ENCODE measurements around the gene RNF222.
"Not testable (repeated sequence)": the region's sequence is repeated elsewhere in the genome, so short reads cannot be mapped to it uniquely, and the experiment has no call there.

Gene RNF222

DNA sequence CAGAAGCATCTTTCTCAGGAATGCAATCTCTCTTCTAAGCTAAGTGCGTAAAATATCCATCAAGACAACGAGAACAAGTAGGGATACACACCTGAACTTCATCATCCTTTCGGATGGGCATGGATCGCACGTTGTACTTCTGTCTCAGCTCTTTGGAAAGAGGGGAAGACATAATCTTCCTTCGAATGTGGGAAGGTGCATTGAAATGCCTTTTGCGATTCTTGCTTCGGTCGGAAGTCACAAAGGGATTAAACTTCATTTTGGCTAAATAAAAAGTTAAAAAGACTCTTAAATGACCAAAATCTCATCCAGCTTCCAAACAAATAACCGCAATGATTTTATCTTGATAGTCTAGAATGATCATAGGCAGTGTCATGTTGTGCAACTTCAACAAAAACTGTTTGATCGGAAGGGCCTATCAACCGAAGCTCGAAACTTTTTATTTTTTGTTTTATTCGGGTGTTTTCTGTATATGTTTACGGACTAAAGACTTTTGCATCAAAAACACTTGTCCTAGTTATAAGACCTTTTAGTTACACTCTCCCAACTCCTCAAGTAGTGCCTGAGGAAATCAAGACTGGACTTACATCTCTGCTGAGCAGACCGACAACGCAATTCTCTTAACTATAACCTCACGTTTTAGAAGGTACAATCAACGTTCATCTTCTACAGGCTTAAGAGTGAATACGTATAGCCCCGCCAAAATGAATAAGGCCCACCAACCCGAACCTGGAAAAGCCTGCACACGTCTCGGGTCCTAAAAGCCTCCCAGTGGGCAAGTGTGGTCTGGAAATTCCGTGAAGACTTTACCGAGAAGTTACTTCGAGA lies 15.4 kb downstream of the RNF222 start:
- no peak for DNase-seq (ENCODE audit: low read depth in 2 of 2)

DNA sequence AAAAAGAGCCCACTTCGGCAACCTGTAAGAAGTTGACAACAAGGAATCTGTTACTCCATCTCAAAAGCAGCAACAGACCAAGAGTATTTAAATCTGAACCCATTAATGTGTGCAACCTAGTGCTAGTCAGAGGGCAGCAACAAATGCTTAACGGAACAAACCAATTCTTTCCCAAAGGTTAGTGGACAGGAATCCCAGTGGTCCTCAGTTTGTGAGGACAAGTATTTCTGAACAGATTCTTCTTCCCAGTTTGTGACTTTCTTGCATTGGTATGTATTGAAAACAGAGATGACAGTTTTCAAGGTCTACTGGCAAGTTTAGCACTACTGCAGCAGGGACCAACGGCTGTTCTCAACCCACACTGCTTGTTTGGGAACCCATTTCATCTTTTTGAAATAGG lies 17.6 kb downstream of the RNF222 start:
- no peak for DNase-seq (ENCODE audit: low read depth in 2 of 2)

DNA sequence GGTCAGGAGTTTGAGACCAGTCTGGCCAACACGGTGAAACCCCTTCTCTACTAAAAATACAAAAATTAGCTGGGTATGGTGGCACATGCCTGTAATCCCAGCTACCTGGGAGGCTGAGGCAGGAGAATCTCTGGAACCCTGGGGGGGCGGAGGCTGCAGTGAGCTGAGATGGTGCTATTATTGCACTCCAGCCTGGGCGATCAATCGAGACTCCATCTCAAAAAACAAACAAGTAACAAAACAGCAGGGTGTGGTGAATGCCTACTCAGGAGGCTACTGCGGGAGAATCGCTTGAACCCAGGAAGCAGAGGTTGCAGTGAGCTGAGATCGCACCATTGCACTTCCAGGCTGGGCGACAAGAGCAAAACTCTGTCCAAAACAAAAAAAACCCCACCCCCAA lies 19.5 kb downstream of the RNF222 start:
- not testable (repeated sequence) for DNase-seq (ENCODE audit: low read depth in 2 of 2)

DNA sequence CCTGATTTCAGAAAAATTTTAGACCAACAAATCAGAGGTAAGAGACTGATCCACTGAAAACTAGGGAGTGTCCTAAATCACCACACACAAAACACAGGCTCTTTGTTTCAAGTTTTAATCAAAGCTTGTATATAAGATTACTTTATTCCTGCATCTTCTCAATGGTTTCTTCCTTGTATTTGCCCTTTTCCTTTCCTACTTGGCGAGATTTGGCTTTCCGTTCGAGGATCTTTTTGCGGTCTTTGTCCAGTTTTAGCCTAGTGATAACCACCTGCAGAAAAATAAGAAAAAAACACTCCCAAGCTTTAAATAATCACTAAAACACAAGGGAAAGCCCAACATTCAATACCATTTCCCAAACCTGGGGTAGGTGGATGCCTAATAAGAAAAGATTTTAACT lies 20.2 kb downstream of the RNF222 start:
- no peak for DNase-seq (ENCODE audit: low read depth in 2 of 2)

DNA sequence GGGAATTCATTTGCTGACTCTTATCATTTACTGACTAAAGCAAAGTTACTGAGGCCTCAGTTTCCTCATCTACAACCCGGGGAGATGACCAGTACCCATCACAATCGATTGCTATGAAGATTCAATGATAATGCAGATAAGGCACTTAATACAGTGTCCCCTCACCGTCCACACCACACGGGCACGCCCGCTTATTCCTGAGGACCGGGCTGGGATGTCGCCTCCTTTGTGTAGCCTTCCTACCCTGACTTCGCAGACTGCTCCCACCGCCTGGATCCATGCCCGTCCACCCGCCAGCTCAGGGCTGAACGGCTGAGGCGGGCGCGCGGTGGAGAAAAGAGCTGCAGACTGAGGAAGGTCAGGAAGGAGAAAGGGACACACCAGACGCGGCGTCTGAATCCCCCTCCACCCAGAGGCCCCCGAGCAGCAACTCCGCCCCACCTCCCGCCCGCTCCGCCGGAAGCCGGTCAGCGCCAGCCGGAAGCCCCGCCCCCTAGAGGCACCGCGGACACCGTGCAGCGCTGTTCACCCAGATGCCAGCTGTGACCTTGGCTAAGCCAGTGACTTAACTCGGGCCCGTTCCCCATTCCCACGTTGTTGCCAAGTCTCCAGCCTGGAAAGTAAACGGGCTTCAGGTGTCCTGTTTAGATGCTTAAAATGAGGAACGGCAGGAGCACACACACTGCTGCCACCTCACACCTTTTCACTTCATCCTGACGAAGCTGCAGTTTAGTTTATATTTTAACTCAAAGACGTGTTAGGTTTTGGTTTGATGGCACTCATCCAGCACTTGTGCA lies 21.2 kb downstream of the RNF222 start, which contains the start of gene KRABD2:
TSS of gene KRABD2 (minus strand) at position 434 of the 797 bp plus-strand sequence.
- DNase-seq (ENCODE audit: low read depth in 2 of 2): peak; percentile 89 to 90

DNA sequence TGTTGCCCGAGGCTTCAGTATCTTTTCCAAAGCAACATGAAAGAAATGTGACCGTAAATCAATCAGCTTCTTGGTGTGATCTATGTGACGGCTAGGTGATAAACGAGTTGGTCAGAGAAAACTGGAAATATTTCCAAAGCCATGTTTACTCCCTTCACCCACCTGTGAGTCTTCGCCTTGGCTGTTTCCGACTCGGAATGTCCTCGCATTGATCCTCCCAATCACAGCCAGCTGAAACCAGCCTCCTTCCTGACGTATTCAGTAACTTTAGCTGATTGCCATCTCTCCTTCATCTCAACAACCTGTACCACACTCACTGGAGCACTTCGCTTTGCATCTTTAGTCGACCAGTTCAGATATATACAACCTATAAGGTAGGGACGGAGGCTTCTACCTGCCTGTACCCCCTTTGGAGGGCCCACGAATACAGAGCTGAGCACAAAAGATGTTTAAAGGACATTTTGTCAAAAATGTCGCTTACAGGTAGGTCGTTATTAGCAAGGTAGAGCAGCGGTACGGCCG lies 21.8 kb downstream of the RNF222 start:
- DNase-seq (ENCODE audit: low read depth in 2 of 2): no peak

DNA sequence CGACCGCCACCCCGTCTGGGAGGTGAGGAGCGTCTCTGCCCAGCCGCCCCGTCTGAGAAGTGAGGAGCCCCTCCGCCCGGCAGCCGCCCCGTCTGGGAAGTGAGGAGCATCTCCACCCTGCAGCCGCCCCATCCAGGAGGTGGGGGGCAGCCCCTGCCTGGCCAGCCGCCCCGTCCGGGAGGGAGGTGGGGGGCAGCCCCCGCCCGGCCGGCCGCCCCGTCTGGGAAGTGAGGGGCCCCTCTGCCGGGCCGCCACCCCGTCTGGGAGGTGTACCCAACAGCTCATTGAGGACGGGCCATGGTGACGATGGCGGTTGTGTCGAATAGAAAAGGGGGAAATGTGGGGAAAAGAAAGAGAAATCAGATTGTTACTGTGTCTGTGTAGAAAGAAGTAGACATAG lies 23.8 kb downstream of the RNF222 start:
- DNase-seq (ENCODE audit: low read depth in 2 of 2): not testable (repeated sequence)

DNA sequence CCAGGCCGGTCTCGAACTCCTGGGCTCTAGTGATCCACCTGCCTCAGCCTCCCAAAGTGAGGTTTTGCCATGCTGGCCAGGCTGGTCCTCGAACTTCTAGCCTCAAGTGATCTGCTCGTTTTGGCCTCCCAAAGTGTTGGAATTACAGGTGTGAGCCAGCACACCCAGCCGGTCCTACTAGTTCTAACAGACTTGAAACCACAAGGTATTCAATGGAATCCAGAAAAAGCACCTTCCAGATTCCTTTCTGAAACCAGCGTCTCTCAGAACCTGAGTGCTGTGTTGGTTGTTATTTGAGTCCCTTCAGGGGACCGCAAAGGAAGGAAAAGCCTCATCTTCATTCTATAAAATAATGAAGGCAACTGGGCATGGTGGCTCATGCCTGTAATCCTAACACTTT lies 25.2 kb downstream of the RNF222 start:
- no peak for DNase-seq (ENCODE audit: low read depth in 2 of 2)

DNA sequence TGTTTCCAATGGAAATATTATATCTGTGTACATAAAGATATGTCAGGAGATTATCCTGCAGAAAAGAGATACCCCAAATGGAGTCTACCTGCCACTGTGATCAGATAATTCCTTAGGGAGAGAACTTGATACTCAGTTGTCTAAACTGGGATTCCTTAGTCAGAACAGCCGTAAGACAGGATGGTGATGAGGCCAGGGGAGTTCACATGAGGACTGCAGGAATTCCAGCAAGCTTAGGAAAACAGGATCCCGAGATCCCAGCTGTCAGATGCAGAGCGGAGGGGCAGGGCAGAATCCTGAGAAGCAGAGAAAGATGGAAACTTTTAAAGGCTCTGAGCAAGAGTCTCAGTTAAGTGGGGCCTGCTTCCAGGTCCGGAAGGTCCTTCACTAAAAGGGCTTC lies 25.8 kb downstream of the RNF222 start:
- no peak for DNase-seq (ENCODE audit: low read depth in 2 of 2)

DNA sequence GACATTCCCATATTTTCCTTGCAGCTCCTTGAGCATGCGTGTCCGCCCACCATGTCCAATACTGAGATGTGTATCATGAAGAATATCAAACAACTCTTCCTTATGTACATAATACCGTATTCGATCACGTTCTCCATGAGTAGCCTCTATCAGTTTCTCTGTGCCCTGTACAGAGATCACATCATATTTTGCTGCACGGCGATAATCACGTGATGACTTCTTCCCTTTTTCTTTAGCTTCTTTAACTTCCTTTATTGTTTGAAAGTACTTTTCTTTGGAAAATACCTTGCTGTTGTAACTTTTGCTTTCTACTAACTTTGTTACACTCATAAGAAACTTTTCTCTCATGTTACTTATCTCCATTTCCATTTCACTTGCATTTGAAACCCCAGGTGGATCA lies 27.7 kb downstream of the RNF222 start:
- no peak for DNase-seq (ENCODE audit: low read depth in 2 of 2)

DNA sequence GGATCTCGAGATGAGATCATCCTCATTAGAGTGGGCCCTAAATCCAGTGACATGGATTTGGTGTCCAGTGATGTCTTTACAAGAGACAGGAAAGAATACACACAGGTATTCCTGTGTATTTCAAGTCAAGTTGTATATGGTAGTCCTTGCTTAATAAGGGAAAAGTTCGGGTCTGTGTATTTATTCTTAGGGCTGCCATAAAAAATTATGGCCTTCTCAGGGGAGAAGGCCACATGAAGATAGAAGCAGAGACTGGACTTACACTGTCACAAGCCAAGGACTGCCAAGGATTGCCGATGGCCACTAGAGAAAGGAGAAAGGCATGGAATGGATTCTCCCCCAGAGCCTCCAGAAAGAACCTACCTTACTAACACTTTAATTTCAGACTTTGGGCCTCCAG lies 29.4 kb downstream of the RNF222 start:
- no peak for DNase-seq (ENCODE audit: low read depth in 2 of 2)

DNA sequence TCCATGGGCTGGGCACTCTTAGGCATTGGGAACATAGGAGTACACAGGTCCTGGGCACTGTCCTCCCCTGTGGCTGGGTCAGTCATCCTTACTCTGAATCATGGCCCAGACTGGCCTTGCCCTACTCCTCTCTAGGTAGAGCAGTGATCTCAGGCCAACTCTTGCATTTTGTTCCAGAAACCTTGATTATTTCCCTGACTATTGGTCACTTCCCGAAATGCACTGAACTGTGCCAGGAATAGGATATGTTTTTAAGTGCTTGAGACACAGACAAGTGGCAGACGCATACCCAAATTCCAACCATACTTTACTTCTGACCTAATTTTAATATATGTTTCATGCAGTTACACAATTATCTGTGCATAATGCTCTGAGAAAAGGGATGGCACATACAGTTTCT lies 31.4 kb downstream of the RNF222 start:
- DNase-seq (ENCODE audit: low read depth in 2 of 2): no peak

DNA sequence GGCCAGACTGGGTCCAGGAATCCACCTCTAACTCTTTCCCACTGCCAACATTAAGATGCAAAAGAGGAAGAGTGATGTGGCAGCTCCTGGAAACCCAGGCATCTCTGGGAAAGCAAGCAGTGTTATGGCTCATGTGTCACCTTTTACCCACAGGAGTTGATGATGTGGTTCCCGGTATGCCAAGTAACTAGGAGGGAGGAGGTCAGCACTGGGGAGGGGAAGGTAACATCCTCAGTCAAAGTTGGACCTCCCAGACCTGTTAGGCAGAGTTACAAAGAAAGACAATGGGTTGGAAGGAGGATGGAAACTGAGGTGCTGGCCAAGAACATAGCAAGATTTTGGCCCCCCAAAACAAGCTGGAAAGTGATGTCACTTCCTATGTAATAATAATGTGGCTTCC lies 32.5 kb downstream of the RNF222 start:
- no peak for DNase-seq (ENCODE audit: low read depth in 2 of 2)

DNA sequence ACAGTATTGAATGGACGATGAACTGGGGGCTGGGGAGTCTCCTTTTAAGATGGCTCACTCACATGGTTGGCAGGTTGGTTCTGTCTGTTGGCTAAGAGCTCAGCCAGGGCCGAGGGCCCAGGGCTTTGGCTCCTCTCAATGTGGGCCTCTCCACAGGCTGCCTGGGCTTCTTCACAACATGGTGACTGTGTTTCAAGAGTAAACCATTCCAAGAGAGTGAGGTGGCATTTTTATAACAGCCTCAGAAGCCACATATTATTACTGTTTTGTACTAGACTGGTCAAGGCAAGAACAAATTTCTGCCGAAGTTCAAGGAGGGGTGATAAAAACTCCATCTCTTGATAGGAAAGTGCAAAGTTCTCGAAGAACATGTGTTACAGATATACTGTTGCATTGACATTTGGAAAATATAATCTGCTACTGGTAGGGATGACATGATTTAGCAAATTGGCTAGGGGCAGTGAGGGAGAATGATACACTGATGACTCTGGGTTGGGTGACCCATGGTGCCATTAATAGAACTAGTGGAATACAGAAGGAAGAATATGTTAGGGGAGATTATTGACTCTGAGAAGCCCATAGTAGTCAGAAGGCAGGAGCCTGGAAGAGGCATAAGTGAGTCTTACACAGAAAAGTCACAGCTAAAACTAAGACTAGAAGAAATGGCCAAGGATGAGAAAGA lies 34.8 kb downstream of the RNF222 start:
- DNase-seq (ENCODE audit: low read depth in 2 of 2): no peak

DNA sequence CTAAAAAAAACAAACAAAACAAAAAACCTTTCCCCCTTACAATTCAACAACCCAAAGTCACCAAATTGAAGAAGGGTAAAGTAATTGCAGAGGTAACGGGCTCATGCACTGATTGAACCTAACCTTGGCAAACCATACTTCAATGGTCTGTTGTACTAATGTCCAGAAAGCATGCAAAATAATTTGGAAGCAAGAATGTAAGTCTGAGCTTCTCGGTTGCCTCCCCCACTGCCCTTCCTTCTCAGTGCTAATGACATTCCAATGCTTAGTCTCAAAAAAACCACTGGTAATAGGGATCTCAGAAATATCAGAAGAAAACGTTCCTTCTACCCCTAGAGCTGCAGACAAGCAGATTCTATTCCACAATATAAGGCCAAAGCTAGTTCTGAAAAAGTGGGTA lies 36.9 kb downstream of the RNF222 start:
- DNase-seq (ENCODE audit: low read depth in 2 of 2): no peak

DNA sequence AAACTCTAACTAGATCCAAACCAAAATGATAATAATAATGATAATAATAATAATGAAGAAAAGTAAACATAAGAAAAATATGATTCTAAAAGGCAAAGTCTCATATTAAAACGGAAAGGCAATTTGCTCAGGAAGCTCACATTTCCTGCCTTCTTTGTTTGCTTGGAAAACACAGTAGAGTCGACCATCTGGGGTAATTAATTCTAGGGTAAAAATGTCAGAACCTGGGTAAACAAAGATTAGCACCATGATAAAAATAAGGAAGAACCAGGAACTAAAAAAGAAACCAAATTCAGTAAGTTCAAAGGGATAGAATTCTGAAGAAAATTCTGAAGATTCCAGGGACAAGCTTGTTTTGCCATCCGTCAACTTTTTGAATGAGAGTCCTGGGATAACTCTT lies 37.4 kb downstream of the RNF222 start:
- DNase-seq (ENCODE audit: low read depth in 2 of 2): no peak

DNA sequence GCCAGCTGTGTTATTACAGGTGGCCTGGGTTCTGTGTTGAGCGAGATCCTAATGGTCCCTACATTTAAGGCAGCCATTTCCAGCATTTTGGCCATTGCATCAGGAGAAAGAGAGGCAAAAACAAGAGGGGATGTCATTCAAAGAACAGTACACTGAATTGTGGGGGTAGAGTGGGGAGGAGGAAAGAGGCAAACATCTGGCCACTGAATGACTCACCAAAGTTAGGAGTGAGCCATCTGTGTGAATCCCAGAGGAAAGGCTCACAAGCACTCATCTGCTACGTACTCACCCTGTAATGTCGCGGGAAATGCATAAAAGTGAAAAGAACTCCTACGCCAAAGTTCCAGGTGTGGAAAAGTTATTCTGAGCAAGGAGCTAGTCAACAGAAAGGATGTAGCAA lies 37.9 kb downstream of the RNF222 start:
- DNase-seq (ENCODE audit: low read depth in 2 of 2): no peak

DNA sequence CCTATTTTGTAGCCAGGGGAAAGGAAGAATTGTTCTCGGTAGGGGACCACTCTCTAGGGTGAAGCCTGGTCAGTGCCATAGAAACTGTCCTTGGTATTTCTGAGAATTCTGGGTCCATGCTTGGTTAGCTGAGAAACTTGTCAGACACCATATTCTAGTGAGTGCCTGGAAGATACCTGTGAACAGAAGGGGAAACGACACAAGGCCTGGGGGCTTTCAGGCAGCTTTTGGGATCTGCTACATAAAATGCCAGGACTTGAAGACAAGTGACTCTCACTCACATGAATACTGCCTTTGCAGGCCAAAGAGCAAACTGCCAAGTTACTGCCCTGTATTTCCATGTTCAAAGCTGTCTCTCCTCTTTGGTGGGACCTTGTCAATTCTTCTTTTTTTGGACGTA lies 39.7 kb downstream of the RNF222 start:
- no peak for DNase-seq (ENCODE audit: low read depth in 2 of 2)

DNA sequence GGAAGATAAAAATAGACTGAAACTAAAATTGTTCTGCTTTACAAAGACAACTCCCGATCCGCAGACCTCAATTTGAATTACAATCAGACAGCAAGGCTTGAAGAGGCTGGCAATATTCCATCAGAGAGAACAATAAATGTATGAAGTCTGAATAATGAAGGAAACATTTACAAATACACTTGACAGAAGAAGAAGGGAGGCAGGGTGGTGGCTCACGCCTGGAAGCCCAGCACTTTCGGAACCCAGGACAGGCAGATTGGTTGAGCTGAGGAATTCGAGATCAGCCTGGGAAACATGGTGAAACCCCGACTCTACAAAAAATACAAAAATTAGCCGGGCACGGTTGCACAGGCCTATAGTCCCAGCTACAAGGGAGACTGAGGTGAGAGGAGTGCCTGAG lies 43.4 kb downstream of the RNF222 start:
- no peak for DNase-seq (ENCODE audit: low read depth in 2 of 2)

DNA sequence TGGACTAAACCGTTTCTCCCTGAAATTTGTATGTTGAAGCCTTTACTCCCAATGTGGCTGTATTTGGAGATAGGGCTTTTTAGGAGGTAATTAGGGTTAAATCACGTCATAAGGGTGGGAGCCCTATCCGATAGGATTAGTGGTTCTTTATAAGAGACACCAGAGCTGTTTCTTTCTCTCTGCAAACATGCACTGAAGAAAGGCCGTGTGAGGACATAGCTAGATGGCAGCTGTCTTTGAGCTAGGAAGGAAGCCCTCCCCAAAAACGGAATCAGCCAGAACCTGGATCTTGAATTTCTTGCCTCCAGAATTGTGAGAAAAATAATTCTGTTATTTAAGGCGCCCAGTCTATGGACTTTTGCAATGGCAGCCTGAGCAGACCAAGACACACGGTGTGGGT lies 43.9 kb downstream of the RNF222 start:
- DNase-seq (ENCODE audit: low read depth in 2 of 2): no peak

DNA sequence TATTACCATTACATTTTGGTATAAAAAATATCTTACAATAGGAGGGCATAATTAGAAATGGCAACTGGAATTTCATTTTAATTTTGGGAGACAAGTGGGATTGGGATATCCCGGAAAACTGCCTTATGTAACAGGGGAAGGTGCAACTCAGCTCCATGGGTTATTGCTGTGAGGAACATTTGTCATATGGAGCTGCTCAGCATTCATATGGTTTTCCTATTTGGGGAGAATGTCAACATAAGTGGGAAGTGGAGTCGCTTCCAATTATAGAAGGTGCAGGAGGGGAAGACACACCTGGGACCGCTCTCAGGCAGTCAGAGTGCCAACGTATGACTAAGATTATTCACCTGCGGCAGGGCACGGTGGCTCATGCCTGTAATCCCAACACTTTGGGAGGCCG lies 47.3 kb downstream of the RNF222 start:
- DNase-seq (ENCODE audit: low read depth in 2 of 2): no peak

DNA sequence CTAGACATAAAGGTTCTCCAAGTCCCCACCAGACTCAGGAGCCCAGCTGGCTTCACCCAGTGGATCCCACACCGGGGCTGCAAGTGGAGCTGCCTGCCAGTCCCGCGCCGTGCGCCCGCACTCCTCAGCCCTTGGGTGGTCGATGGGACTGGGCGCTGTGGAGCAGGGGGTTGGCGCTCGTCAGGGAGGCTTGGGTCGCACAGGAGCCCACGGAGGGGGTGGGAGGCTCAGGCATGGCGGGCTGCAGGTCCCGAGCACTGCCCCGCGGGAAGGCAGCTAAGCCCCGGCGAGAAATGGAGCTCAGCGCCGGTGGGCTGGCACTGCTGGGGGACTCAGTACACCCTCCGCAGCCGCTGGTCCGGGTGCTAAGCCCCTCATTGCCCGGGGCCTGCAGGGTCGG lies 50.6 kb downstream of the RNF222 start:
- not testable (repeated sequence) for DNase-seq (ENCODE audit: low read depth in 2 of 2)
